HK-2 (cell line): ENCODE results near the gene EZH2.

Source experiments
- DNase-seq: peaks from one replicate; pipeline ENCODE4 v3.0.0-alpha.2; 2018; ENCODE audit not compliant: unreplicated experiment

EZH2 gene

GRCh38 chr7:148763622-148764021, 120.5 kb downstream of the EZH2 start:
- DNase-seq = no peak

- no peak for DNase-seq
Measured at GRCh38 chr7:148761499-148762278, 122.4 kb downstream of the EZH2 start.
